GM21447 (cell line): ENCODE results near the gene PDE4A.
A peak's percentile ranks its signal among the peaks of the same experiment; 100 is the strongest.
"Not testable (repeated sequence)": the region's sequence is repeated elsewhere in the genome, so short reads cannot be mapped to it uniquely, and the experiment has no call there.

Experiments used
- ATAC-seq: cut with Tn5 transposase; IDR thresholded peaks from one replicate; pipeline ENCODE4 v1.9.1; 2021; ENCODE audit not compliant: unreplicated experiment

Gene PDE4A

DNA sequence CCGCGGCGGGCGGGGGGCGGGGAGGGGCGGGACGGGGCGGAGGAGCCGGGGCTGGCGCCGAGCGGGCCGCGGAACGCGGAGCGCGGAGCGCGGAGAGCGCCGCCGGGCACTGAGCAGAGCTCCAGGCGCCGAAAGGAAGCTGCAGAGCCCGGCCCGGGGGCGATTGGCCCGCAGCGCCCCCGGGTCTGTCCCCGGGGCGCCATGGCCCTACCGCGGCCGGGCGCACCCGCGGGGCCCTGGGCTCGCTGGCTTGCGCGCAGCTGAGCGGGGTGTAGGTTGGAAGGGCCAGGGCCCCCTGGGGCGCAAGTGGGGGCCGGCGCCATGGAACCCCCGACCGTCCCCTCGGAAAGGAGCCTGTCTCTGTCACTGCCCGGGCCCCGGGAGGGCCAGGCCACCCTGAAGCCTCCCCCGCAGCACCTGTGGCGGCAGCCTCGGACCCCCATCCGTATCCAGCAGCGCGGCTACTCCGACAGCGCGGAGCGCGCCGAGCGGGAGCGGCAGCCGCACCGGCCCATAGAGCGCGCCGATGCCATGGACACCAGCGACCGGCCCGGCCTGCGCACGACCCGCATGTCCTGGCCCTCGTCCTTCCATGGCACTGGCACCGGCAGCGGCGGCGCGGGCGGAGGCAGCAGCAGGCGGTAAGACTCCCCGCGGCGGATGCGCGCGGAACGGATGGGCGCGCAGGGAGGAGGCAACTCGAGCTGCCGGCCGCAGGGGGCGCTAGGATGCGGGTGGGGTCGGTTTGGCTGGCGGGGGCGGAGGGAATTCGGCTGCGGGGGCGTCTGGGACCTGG, at the start of gene PDE4A:
TSS of gene PDE4A (plus strand) at position 95 of the 796 bp plus-strand sequence. CDS start at position 322, 227 bp downstream.
- no peak for ATAC-seq

DNA sequence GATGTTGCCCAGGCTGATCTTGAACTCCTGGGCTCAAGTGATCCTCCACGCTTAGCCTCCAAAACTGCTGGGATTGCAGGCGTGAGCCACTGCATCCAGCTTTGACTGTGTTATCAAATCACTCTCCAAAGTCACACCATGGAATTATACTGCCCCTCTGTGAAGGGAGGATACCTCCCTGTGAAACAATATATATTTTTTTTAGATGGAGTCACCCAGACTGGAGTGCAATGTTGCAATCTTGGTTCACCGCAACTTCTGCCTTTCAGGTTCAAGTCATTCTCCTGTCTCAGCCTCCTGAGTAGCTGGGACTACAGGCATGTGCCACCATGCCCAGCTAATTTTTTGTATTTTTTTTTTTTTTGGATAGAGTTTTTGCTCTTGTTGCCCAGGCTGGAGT, 47.6 kb upstream of the PDE4A start:
- ATAC-seq: no peak

DNA sequence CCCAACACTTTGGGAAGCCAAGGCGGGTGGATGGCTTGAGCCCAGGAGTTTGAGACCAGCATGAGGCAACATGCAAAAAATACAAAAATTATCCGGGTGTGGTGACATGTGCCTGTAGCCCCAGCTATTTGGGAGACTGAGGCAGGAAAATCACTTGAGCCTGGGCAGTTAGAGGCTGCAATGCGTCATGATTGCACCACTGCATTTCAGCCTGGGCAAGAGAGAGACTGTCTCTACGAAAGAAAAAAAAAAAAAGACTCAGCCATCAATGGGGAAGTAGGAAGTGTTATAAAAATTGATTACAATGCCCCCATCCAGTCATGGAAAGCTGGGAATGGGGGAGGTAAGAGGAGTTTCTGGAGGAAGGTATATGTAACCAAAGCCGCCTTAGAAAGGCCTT, 45.4 kb upstream of the PDE4A start:
- ATAC-seq: no peak

DNA sequence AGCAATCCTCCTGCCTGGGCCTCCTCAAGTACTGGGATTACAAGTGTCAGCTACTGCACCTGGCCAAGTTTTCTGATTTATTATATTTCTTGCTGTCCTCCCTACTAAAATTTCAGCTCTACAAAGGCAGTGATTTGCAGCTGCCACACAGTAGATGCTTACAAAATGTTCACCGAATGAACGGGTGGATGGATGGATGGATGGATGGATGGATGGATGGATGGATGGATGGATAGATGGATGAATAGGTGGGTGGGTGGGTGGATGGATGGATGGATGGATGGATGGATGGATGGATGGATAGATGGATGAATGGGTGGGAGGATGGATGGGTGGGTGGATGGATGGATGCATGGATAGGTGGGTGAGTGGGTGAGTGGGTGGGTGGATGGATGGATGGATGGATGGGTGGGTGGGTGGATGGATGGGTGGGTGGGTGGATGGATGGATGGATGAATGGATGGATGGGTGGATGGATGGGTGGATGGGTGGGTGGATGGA, 43.1 kb upstream of the PDE4A start:
- ATAC-seq: not testable (repeated sequence)

DNA sequence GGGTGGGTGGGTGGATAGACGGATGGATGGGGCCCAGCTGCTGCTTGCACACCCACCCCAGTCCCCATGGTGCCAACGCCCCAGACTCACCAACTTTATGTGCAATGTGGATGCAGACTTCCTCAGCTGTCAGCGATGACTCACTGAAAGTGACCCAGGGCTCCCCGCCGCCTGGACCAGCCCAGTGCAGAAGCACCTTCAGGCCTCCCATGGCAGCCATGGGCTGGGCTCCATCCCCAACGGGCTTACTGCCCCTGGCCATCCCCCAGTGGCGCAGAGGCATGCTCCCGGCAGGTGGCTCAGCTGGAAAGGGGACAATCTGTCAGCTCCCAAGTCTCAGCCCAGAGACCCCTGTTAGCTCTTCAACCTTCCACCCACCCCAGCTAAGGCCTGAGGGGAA, 42.2 kb upstream of the PDE4A start:
- ATAC-seq: no peak

DNA sequence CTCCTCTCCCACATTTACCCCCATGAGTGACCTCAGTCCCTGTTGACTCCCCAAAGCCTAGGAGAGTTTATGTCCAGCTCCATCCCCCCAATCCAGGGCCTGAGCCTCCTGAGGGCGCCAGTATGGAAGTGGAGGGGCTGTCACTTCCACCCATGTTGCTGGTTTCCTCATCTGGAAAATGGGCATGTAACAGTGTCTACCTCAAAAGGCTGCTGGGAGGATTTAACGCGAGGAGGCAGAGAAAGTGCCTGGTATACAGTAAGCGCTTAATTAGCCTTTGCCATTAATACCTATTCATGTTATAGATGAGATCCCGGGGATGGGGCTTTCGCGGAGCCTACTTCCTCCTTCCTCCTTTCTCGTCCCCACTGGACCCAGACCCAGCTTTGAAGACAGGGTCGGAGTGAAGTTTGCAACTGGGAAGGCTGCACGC, 40.4 kb upstream of the PDE4A start:
- peak; percentile 3 for ATAC-seq

DNA sequence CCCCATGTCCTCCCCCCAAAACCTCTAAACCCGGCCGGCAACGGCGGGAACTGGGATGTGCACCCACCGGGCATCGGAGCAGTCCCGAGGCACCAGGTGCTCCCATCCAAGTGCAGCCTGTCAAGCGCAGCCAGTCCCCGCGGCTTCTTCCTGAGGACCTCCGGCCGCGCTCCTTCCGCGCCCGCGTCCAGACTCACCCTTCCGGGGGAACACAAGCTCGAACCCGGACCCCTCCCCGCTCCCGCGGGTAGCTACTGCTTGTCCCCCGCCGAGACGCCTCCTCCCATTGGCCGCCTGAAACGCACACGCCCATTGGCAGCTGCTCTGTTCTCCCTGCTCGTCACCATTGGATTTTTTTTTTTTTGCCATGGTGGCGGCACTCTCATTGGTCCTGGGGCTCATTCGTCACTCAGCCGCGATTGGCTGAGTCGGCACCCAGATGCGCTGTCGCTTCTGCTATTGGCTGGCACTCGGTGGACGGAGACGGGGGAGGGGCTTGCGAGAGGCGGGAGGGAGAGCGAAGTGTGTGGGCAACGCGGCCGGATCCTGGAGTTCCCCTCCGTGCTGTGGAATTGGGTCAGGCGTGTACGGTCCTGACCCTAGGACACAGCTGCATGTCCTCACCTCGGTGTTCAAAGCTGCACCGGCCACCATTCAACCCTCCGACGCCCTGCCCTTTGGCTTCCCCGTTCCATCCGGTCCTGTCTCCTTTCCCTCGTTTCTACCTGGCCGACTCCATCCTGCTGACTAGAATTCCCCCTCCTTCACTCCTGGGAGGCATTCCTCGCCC, 39.8 kb upstream of the PDE4A start, which contains the start of gene TYK2:
TSS of gene TYK2 (minus strand) at position 260 of the 790 bp plus-strand sequence. CDS start 2,166 bp downstream, outside the sequence.
- ATAC-seq: peak; percentile 86

DNA sequence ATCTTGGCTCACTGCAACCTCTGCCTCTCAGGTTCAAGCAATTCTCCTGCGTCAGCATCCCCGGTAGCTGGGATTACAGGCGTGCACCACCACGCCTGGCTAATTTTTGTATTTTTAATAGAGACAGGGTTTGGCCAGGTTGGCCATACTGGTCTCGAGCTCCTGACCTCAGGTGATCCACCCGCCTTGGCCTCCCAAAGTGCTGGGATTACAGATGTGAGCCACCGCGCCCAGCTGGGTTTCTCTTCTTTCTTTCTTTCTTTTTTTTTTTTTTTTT, 37.2 kb upstream of the PDE4A start:
- ATAC-seq: not testable (repeated sequence)

DNA sequence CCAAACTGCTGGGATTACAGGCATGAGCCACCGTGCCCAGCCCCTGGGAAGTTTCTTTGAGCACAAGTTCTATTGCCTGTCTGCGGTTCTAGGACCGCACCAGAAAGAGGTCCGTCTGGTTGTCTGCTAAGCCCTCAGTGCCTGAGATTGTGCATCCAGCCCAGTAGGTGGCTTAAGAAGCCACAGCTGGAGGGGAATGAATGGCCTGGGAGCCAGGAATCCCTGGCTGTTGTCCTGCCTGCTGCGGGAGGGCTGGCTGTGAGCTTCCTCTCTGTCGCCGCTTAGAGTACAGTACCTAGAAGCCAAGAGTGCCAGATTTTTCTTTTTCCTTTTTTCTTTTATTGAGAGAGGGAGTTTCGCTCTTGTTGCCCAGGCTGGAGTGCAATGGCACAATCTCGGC, 35.8 kb upstream of the PDE4A start:
- ATAC-seq: no peak

DNA sequence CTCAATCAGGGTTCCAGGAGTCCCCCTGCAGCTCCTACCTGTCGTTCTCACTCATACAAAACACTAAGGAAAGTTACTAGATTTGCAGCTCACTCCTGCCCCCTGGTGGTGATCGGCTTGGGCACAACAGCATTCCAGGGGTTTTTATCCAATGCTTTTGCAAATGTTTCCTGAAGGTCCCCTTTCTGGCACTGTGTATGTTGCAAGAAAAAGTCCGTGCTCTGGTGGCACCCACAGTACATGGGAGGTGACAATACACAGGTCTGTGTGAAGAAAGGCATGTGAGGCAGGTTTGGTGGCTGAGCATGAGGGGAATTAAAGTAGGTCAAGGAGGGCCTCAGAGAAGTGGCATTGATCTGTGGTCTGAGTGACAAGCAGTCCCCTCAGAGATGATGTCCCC, 31.4 kb upstream of the PDE4A start:
- ATAC-seq: no peak

DNA sequence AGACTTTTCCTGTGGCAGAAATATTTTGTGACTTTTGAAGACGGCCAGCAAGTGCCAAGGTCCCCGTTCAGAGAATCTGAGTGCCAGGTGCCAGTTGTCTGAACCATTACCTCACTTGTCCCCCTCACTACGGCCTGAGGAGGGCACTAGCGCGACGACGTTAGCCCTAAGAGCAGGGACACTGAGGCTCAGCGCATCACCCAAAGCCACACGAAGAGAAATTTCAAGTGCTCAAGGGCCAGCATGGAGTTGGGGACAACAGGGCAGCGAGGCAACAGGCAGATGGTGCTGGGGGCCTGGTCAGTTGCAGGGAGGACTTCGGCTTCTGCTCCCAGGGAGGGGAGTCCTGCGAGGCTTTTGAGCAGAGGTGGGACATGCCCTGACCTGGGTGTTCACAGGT, 30.5 kb upstream of the PDE4A start:
- ATAC-seq: no peak

DNA sequence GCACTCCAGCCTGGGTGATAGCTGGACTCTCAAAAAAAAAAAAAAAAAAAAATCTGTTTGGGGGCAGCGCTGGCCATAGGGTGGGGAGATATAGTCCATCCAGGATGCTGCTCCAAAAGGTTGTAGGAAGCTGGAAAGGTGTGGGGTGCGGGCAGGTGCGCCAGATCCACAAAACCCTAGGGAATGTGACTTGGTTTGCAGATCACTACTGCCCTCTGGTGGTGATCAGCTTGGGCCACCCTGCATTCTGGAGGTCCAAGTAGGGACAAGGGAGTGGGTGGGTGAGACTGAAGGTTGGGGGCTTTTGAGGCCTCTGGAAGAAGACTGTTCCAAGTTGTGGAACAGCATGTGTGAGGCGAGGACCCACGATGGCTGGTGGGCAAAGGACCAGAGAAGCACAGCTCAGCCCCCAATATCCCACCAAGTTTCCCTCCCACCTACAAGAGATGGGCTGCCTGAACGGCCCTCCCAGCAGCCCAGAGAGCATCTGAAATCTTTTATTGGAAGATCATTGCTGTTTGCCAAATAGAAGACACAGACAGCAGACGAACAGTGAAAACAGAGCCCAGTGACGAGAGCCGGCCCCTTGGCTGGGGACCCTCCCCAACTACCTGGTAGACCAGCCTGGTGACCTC, 29.6 kb upstream of the PDE4A start:
- ATAC-seq: no peak

DNA sequence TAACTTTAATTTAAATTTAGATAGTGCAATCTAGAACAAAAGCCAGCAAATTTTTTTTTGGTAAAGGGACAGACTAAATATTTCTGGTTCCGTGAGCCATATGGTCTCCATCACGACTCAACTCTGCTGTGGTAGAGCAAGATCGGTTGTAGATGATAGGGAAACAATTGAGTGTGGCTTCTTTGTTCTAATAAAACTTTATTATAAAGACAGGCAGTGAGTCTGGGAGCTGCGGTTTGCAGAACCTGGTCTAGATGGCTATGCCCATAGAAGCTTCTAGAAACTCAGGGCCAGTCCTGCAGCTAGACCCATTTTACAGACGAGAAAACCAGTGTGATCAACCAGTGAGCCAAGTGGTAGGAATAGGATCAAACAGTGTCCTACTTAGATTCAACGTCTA, 28.2 kb upstream of the PDE4A start:
- no peak for ATAC-seq

DNA sequence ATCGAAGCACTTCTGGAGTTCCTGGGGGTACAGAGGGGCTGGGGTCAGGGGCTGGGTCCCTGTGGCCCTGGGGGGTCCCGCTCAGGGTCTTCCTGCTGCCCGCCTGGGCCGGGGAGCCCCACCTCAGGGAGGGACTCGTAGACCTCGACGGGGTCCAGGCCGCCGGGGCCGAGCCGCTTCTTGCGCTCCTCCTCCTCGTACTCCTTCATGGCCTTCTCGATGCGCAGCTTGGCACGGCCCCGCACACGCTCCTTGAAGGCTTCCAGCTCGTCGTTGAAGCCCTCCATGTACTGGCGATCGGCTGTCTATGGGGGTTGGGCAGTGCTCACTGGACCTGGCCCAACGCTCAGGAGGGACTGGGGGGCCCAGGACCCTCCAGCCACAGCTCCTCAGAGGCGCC, 27.2 kb upstream of the PDE4A start:
- no peak for ATAC-seq

DNA sequence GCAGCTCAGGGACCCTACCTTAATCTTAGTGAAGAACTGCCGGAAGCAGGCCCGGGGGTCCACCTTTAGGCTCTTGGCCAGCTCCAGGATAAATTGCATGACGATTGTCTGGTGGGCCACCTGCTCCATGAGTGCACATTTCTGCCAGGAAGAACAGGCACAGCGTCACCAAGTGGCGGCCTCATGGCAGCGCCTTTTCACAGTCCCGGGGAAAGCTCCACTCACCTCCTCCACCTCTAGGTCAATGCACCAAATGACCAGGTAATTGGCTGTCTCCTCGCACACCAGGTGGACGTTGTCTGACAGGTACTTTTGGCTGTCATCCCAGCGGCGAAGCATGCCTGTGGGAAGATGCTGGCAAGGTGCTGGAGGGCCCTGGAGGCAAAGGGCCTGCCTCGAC, 25.3 kb upstream of the PDE4A start:
- no peak for ATAC-seq

DNA sequence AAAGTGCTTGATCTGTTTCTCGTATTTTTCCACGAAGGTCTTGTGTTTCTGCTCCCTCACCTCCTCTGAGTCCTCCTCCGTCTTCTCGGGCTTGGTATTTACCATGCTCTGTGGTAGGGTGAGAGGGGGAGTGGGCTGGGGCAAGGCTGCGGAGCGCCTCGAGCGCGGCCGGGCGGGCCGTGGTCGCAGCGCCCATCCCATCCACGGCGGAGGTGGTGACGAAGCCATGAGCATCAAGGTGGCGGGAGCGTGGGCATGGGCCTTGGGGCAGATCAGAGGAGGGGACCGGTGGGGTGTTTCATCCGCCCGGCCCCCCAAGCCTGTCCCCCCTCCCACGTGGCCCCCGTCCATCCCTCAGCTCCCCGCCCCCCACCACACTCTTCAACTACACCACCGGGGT, 24.9 kb upstream of the PDE4A start:
- no peak for ATAC-seq

DNA sequence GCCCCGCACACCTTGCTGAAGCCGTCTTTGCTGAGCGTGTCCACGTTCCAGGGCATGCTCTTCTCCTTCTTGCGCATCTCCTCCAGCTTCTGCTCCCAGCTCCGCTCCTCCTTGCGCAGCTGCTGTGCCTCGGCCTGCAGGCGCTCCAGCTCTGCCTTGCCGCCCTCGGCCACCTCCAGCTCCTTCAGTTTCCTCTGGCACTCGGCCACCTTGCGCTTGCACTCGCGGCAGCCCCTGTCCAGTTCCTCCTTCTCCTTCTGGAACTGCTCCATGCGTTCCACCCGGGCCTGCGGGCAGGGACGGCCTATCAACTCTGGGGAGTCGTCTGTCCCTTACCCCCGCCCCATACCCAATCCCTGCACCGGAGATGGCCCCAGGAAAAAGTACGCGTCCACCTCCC, 24.4 kb upstream of the PDE4A start:
- no peak for ATAC-seq

DNA sequence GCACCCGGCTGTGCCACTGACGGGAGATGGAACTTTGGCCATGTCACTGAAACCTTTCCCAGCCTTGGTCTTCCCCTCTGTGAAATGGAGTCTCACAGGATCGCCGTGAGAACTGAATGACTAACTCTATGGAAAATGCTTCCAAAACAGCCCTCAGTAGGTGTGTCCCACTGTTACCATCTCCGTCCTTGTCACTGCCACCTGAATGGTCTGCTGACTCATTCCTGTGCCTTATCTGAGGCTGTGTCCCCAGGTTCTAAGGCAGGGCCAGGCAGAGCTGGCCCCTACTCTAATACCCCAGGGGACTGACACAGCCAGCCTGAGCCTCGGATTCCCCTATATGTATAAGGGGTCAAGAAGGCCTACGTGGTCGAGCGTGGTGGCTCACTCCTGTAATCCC, 21.5 kb upstream of the PDE4A start:
- ATAC-seq: no peak

DNA sequence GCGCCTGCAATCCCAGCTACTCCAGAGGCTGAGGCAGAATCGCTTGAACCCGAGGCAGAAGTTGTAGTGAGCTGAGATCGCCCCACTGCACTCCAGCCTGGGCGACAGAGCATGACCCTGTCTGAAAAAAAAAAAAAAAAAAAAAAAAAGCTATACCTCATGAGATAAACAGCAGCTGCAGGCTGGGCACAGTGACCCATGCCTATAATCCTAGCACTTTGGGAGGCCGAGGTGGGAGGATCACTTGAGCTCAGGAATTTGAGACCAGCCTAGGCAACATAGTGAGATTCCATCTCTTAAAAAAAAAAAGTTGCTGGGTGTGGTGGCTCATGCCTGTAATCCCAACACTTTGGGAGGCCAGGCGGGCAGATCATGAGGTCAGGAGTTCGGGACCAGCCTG, 21.0 kb upstream of the PDE4A start:
- ATAC-seq: not testable (repeated sequence)

DNA sequence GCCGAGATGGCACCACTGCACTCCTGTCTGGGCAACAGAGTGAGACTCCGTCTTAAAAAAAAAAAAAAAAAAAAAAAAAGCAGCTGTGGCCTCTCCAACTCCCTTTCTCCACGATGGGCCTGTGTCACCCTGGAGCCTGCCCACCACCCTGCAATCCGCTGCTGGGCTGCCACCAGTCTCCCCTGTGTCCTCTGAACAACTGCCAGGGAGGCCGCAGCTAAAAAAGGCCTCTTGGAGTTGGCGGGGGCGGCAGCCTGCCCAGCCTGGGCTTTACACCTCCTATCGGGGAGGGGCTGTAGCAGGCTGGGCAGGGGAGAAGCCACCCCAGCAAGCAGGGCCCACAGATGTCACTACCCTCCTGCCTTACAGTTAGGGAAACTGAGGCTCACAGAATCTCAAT, 20.5 kb upstream of the PDE4A start:
- no peak for ATAC-seq

DNA sequence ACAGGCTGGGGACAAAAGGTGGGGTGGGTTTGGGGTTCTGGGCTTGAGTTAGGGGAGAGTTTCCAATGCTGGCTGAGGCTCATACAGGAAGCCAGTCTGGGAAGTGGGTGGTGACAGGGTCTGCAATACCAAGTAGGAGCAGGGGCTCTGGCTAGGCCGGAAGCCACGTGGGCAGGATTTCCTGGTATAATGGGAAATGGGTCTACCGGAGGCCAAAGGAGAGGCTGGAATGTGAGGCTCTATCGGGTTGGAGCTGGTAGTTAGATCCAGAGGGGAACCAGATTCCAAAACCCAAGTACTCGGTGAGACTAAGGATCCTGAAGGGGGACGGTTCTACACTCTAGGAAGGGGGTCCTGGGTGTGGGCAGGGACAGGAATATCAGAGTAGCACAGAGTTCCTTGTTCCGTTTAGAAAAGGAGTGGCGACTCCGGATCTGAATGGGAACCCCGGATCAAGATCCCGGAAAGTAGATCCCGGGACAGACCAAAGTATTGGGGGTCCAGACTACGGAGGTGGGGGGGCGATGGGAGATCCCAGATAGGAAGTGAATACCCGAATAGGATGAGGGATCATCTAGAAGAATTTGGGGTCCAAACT, 17.8 kb upstream of the PDE4A start:
- no peak for ATAC-seq
